Measurements from ENCODE around the gene UBL5. TPM values are rescaled to one million over a fixed set of nuclear protein-coding genes. Genes with fewer than 3 reads are reported as not detected.
"Not testable (repeated sequence)": the region's sequence is repeated elsewhere in the genome, so short reads cannot be mapped to it uniquely, and the experiment has no call there.

UBL5 gene
- total RNA-seq, 2 donors from 2014 or later = 414 to 466 TPM

DNA sequence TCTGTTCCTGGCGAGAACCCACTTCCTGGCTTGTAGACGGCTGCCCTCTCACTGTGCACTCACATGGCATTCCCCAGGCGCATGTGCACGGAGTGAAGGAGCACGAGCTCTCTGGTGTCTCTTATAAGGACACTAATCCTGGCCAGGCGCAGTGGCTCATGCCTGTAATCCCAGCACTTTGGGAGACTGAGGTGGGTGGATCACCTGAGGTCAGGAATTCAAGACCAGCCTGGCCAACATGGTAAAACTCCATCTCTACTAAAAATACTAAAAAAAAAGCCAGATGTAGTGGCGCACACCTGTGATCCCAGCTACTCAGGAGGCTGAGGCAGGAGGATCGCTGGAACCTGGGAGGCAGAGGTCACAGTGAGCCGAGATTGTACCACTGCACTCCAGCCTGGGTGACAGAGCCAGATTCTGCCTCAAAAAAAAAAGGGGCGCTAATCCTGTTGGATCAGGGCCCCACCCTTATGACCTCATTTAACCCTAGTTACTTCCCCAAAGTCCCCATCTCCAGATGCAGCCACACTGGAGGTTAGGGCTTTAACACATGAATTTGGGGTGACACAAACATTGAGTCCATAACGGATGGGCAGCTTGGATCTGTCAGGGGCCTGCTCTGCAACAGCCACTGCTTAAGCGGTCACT, 16.0 kb downstream of the UBL5 start:
- ATAC-seq; DNase-seq; intact Hi-C loops (cut with DNase I): not testable (repeated sequence)

DNA sequence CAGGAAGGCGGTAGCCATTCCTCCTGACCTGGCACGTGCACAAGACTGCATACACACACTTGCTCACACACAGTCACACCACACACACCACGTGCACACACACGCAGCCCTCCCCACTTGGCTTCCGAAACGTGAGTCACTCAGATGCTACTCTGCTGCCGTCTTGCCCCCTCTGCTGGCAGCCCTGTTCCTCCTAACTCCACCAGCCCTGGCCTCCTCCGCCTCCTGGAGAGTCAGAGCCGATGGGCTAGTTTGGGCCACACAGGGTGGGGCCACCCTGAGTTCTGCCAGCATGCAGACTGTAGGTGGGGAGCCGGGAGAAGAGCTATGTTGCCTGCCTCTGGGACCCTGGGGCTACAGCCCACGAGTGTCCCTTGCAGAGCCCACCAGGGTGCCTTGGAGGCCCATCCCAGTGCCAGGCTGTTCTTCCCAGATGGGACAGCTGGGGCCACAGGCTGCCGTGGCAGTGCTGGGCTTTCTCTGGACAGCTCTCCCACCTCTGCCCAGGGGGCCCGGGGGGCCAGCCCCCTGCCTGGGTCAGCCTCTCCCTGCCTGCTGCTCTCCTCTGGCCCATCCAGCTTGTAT, 19.5 kb downstream of the UBL5 start:
- DNase-seq (peak; percentile 64), ATAC-seq (peak; percentile 45 to 50)
- intact Hi-C loops (cut with DNase I) = no loop called here

DNA sequence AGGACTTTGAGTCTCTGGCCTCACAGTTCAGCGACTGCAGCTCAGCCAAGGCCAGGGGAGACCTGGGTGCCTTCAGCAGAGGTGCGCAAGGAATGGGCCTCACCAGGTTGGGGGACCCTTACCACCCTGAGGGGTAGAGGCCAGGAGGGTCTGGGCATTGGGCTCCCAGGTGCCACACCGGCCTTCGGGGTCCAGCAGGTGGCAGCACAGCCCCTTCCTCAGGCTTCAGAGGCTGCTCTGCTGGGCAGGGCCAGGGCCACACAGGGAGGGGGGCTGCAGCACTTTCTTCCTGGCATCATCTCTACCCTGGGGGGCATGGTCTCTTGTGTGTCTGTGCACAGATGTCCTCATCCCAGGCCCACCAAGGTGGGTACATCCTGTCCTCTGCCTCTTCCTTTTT, 20.3 kb downstream of the UBL5 start:
- DNase-seq (no peak), ATAC-seq (no peak)
- intact Hi-C loops (cut with DNase I) = no loop called here

DNA sequence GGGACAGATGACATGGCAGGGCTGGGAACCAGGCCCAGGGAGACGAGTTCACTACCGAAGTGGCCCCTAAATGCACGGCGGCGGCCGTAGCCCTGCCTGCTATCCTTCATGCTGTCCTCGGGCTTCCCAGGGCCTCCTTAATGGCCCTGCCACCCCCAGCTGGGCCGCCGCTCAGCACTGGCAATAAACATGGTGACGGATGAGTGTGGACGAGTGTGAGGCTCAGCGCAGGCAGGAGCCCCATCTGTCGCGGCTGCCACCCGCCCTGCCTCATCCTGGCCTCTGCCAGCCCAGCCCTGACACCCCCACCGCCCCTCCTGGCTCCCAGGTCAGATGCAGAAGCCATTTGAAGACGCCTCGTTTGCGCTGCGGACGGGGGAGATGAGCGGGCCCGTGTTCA, 21.0 kb downstream of the UBL5 start:
- no peak for ATAC-seq
- no peak for DNase-seq
- intact Hi-C loops (cut with DNase I) = no loop called here

DNA sequence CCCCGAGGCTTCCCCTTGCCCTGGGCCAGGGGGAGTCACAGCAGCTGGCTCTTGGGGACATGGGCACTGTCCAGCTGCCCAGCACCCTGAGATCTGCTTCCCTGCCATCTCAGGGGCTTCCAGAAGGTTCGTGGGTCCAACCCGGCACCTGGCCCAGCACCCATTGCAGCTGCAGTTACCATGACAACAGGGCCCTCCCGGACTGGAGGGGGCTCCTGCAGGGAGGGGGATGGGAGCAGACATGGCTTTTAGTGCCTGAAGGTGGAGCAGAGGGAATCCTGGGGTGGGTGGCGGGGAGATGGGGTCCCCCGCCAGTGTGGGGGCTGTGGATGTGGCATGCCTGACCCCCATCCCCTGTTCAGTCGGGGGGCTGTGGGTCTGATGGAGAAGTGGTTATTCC, 22.1 kb downstream of the UBL5 start:
- ATAC-seq = no peak
- no peak for DNase-seq

DNA sequence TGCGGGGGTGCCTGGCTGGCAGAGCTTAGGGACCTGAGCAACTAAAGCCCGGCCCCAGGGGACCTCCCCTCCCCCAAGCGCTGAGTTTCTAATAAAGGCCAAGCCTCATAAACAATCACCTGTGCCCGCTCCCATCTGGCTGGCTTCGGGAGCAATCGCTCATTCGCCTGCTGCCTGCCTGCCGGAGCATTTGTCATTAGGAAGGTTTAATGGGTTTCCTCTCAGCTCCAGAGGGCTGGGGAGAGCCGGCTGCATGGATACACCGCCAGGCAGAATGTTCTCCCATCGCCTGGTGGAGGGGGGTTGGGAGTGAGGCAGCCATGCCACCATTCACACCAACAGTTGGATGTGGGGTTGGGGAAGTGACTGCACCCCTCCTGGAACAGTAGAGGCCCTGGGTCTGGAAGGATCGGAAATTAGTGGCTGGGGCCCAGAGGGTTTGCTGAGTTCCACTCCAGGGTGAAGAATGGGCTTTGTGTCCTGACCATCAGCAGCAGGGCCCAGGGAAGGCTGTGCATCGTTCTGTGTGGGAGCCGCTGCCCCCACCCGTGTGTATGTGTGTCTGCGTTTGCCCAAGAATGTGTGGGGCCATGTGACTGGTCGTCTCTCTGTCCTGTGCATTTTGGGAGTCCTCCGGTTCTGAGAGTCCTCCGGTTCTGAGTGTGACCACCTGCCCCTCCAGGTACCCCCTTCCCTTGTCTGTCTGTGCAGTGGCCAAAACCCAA, 22.7 kb downstream of the UBL5 start:
- DNase-seq (no peak), ATAC-seq (no peak)
- intact Hi-C loops (cut with DNase I) = no loop called here

More for the DNA sequence above, 22.1 kb downstream of the UBL5 start:
- intact Hi-C loops (cut with DNase I) = no loop called here

DNA sequence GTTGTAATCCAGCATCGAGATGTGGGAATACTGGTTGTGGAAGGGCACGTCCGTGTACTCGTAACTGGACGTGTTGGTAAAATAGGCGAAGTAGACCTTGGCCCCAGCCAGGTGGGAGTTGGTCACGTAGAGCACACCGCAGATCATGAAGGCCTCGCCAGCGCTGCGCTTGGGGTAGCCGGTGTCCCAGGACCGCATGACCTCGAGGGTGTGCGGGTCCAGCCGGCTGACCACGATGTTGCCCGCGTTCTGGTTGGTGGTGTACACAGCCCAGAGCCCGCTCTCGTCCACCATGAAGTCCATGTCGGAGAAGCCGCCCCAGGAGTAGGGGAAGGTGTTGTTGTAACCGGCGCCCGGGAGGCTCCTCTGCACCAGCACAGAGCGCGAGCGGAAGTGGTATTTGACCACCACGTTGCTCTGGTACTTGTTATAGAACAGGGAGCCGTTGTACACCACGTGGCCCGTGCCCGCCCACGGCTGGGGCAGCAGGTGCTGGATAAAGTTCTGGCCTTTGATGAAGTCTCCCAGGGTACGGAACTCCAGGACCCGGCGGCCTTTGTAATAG, 26.6 kb downstream of the UBL5 start:
- ATAC-seq (no peak), DNase-seq (no peak)
- intact Hi-C loops (cut with DNase I) = no loop called here

DNA sequence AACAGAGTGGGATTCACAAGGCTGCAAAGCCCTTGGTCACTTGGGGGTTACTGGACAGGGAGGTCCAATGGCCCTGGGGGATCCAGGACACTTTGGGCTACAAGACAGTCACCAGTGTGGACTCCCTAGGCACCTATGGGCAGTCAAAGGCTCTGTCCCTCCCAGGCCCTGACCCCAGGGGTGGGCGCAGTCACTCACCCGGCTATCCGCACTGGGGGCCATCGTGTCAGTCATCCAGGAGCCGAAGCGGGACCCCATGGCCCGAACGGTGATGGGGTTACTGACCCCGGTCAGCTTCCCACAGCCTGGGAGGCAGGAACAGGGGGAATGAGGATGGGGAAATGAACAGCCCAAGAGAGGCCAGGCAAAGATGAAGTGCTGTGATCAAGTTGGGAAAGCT, 28.9 kb downstream of the UBL5 start:
- no peak for DNase-seq
- no peak for ATAC-seq
- intact Hi-C loops (cut with DNase I) = no loop called here

DNA sequence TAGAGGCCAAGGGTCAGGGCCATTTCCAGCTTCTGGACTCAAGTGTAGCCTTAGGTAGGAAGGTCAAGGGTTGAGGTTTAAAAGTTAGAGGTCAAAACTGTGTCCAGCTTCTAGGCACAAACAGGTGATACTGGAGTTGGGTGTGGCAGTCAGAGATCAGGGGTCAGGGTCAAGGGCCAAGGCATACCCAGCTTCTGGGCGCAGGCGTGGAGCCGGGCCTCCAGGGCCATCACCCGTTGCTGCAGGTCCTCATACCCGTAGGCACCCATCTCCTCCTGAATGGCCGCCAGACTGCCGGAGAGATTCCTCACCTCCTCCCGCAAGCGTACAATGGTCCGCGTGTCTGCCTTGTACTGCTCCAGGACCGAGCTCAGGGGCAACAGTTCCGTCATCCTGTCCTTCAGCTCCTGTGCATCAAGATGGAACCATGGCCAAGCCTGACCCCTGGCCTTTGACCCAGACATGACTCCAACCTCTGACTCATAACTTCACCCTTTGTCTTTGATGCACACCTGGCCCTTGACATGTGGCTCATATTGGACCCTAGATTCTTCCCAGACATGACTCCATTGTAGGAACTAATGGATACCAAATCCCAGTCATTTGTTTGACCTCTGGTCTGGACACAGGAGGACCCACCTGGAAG, 29.5 kb downstream of the UBL5 start:
- no peak for DNase-seq
- no peak for ATAC-seq
- intact Hi-C loops (cut with DNase I) = no loop called here

DNA sequence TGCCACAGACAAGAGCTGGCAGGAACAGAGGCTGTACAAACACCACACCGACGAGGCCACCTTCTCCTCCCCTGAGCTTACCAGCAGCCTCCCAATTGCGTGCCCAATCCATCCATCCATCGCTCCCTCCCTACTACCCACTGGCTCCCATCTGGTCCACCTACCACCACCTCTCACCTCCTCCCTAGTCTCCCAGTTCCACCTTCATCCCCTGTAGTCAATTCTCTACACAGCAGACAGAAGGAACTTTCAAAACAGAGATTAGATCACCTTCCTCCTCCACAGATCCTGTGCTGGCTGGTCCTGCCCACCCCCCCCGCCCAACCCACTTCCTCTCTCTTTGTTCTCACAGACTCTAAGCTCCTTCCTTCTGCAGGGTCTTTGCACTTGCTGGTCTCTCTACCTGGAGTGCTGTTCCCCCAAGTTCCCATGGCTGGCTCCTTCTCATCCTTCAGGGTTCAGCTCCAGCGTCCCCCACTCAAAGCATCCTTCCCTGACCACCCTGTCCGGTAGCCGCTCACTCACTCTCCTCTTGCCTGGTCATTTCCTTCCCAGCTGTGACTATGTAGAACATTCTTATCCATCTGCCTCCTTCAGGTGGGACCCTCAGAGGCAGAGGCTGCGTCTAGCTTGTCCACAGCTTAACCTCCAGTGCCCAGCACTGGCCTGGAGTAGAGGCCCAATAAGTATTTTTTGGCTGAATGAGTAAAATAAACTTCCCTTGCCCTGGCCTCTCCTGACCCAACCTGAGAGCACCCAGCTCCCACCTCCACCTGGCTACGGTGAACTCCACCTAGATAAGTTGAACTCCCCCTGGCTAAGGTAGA, 30.4 kb downstream of the UBL5 start:
- DNase-seq (no peak), ATAC-seq (no peak)
- intact Hi-C loops (cut with DNase I) = no loop called here

DNA sequence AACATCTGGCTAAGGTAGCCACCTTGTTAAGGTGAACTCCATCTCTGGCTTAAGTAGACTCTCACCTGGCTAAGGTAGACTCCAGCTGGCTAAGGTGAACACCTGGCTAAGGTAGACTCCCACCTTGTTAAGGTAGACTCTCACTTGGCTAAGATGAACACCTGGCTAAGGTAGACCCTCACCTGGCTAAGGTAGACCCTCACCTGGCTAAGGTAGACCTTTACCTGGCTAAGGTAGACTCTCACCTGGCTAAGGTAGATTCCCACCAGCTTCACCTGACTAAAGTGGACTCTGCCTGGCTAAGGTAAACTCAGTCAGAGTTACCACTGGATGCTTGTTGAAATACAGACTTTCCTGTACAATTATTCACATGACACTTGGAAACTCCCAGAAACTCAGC, 31.0 kb downstream of the UBL5 start:
- DNase-seq (no peak), ATAC-seq (no peak)
- intact Hi-C loops (cut with DNase I) = no loop called here

DNA sequence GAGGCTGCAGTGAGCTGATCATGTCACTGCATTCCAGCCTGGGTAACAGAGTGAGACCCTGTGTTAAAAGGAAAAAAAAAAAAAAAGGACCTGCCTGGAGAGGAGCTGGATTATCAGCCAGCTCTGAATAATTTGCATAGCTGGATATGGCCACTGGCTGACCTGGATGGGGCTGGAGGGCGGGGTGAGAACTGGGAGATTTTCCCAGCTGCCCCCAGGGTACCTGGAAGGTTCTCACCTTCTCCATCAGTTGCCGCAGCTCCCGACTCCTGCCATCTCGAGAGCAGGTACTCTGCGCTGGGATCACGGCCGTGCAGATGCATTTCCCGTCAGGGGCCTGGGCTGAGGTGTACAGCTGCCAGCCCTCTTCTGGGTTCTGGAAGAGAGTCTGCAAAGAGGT, 32.7 kb downstream of the UBL5 start:
- no peak for ATAC-seq
- no peak for DNase-seq
- intact Hi-C loops (cut with DNase I) = no loop called here

DNA sequence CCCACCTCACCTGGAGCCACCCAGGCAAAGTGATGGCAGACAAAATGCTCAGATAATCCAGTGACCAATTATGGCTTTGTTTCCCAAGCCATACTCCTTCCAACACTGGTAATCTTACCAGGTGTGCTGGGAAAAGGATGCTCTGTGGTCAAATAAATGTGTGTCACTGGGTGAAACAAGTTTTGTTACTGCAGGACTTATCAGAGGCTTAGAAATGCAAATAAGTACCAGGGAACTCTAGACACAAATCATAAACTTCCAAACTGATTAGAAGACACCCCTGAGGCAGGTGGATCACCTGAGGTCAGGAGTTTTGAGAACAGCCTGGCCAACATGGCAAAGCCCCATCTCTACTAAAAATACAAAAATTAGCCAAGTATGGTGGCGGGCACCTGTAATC, 33.8 kb downstream of the UBL5 start:
- DNase-seq = no peak
- intact Hi-C loops (cut with DNase I) = no loop called here
- no peak for ATAC-seq

DNA sequence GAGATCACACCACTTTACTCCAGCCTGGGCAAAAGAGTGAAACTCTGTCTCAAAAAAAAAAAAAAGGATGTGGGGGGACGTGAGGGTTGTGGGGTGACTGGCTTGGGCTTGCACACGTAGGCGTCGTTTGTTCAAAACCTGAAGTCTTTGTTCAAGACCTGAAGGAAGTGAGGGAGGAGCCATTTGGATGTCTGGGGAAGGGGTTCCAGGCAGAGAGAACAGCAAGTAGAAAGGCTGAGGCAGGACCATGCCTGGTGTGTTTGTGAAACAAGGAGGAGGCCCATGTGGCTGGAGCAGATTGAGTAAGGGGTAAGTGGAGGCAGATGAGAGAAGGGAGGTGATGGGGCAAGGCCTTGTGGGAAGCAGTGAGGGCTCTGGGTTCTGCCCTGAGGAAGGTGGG, 35.2 kb downstream of the UBL5 start:
- no peak for DNase-seq

DNA sequence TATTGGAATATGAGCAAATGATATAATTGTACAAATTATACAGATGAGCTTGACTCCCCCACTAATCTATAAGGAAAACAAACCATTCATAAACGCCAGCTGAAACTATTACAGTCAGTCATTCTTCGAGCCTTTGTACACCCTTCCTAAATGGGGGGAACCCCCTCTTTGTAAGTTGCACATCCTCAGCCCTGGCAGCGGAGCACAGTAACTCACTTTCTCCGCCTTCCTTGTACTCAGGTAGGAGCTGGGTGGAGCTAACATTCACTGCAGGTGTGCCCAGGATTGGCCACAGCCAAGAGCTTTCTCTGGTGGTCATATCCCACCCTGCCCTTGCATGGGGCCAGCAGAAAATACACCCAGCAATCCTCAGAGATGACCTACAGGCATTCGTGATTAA, 36.0 kb downstream of the UBL5 start:
- ATAC-seq (no peak), DNase-seq (no peak)
- intact Hi-C loops (cut with DNase I) = no loop called here

More for the DNA sequence above, 35.2 kb downstream of the UBL5 start:
- no peak for ATAC-seq
- intact Hi-C loops (cut with DNase I) = no loop called here

DNA sequence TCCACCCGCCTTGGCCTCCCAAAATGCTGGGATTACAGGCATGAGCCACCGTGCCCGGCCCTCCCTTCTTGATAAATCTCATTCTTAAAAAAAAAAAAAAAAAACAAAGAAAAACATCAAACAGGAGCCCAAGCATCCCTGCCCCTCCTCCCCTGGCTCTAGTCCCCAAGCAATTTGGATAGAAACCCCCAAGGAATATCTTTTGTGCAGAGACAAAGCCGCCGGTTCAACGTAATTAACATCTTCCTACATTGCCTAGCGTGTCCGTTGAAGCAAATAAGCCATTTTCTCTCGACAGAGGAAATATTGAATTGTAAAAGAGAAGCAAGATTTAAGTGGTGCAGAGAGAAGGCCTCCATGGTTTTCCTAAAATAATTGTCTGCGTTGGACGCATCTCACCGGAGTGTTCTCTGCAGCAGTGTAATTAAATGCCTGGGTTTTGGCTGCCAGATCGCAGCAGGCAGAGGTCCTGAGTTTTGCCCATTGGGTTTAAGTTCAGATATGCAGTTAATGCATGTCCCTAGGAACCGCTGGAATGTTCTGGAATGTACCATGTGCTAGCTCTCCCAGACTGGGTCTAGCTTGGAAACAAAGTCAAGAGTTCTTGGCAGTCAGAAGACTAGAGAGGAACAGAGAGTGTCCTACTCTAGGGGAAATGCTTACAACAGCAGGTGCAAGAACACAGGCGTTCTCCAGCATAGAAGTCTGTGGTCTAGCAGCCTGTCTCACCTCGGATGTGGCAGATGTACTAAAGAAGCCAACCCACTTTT, 38.2 kb downstream of the UBL5 start:
- intact Hi-C loops (cut with DNase I) = no loop called here
- ATAC-seq (no peak), DNase-seq (no peak)

DNA sequence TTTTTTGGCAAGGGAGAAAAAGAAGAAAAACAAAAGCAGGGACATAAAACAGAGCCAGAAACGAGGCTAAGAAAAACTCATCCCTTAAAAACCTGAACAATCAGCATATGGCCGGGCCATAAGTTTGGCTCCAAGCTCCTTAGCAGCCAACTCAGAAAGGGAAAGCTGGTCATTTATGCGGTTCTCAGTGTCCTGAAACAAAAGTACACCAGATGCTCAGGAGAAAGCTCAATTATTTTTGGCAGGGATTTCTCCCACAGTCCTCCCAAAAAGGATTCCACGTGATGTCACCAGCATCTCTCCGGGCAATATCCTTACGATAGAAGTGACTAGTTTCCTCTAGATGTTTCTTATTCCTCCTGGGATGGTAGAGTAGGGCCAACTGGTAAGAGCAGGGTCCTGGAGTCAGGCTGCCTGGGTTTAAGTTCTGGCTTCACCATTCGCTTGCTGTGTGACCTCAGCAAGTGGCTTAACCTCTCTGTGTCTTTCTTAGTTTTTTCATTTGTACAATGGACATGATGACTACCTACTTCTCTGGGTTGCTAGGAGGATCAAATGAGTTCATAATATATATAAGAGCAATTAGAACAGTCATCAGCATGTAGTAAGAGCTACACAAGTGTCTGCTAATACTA, 41.4 kb downstream of the UBL5 start:
- no peak for DNase-seq
- ATAC-seq = no peak
- intact Hi-C loops (cut with DNase I) = no loop called here
